Lower lobe of right lung (tissue), 2 donors: ENCODE results near the gene DCLK2. TPM values are rescaled to one million over a fixed set of nuclear protein-coding genes. Genes with fewer than 3 reads are reported as not detected.

Source experiments
- ATAC-seq, 2 donors: fragments of 200-7000 bp; cut with Tn5 transposase; one replicate each; pipeline ENCODE4 v1.9.1; 2020 to 2022; ENCODE audit warnings: mild to moderate bottlenecking in 2 of 2, moderate library complexity in 2 of 2
- DNase-seq: peaks from one replicate; pipeline ENCODE4 v3.0.0-alpha.2; 2020
- H3K27ac ChIP-seq: fragments of 200-600 bp; one replicate; pipeline ENCODE4 v1.8.0; 2022
- H3K27me3 ChIP-seq: fragments of 200-600 bp; one replicate; pipeline ENCODE4 v1.8.0; 2022; ENCODE audit warnings: low read depth
- H3K36me3 ChIP-seq: fragments of 200-600 bp; one replicate; pipeline ENCODE4 v1.8.0; 2022; ENCODE audit warnings: mild to moderate bottlenecking
- H3K4me1 ChIP-seq: fragments of 200-600 bp; one replicate; pipeline ENCODE4 v1.8.0; 2022
- H3K4me3 ChIP-seq: fragments of 200-600 bp; one replicate; pipeline ENCODE4 v1.8.0; 2022; ENCODE audit warnings: mild to moderate bottlenecking
- H3K9me3 ChIP-seq: fragments of 200-600 bp; one replicate; pipeline ENCODE4 v1.8.0; 2022
- intact Hi-C: fragments of 100-400 bp; cut with DNase I; formaldehyde crosslinking; loops from one replicate; pipeline ENCODE4 v1.11.0; 2022
- total RNA-seq: library from RNA; stranded (reverse); fragmentation: NEBNext Ultra II Directional; extraction: Animal tissue kit (Norgen Biotek cat#: 25700); gene quantifications from one replicate; pipeline ENCODE4 v1.2.1, GENCODE V29; 2021
- TF ChIP-seq, protein P1 (sequence below): fragments of 200-600 bp; IDR thresholded peaks from one replicate; pipeline ENCODE4 v1.8.0; 2022; ENCODE audit warnings: antibody characterized with exemption, mild to moderate bottlenecking
- donor health status: DM: no; HTN: yes; CAD: no; lungs with severe emphysema.

The DCLK2 gene
- total RNA-seq, 1 donor from 2014 or later, result 2.9 TPM

DNA sequence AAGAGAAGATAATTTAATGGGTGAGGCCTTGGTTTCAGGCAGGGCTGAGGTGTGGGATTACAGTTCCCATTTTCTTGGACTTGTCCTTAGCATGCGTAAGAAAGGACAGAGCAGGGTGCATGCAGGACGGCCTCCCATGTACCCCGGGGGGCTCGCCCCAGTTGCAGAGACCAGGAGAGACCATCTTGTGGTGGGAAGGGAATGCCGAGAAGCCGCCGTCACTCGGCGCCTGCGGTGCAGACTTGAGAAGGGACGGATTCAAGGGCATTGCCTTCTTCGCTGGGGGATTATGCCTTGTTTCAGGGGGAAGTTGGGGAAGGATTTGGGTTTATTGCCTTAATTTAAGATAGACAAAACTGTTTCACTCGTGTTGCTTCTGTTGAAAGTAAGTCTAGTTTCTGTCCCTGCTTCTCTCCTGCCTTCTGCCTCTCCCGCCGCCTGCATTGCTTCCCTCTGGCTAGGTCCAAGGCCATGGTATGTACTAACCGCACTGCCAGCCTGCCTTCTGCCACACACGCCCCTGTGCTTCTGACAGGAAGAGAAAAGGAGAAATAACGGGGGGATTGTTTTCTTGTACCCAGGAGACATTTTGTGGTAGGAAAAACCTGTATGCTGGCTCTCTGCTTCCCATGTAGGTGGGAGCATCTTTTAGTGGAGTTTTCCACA is 175.9 kb downstream of the DCLK2 start:
- Histone ChIP-seq H3K4me3 (no peak overlapping the region), H3K27ac (no peak overlapping the region), H3K27me3 (no peaks in the 10 kb centered on the region), H3K4me1 (peaks cover 9% of the 10 kb centered on the region), H3K9me3 (no peaks in the 10 kb centered on the region), H3K36me3 (peaks cover 7% of the 10 kb centered on the region)
- ATAC-seq (no peak), DNase-seq (no peak)
- TF ChIP-seq, protein P1, sequence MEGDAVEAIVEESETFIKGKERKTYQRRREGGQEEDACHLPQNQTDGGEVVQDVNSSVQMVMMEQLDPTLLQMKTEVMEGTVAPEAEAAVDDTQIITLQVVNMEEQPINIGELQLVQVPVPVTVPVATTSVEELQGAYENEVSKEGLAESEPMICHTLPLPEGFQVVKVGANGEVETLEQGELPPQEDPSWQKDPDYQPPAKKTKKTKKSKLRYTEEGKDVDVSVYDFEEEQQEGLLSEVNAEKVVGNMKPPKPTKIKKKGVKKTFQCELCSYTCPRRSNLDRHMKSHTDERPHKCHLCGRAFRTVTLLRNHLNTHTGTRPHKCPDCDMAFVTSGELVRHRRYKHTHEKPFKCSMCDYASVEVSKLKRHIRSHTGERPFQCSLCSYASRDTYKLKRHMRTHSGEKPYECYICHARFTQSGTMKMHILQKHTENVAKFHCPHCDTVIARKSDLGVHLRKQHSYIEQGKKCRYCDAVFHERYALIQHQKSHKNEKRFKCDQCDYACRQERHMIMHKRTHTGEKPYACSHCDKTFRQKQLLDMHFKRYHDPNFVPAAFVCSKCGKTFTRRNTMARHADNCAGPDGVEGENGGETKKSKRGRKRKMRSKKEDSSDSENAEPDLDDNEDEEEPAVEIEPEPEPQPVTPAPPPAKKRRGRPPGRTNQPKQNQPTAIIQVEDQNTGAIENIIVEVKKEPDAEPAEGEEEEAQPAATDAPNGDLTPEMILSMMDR, result no peak
- intact Hi-C loops, result no loop called here

DNA sequence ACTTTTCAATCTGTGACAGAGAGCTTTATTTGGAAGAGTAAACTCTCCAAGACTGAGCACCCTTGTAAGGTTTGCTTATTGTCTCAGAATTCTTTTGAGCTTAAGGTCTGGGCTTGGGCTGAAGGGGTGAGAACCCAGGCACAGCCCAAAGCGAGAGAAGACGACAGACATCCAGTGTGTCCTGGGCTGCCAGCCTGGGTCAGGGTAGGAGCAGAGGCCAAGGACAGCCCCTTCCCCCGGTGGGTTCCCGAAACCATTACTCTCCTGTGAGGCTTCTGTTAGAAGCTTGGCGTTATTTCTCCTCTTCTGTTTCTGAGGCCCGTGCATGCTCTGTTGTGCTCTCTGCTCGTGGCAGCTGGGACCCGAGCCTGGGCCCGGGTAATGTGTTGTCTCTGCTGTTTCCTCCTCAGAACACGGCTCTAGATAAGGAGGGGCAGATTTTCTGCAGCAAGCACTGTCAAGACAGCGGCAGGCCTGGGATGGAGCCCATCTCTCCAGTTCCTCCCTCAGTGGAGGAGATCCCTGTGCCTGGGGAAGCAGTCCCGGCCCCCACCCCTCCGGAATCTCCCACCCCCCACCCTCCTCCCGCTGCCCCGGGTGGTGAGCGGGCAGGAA is 177.5 kb downstream of the DCLK2 start:
- no peaks in the 10 kb centered on the region for H3K9me3 ChIP-seq
- no peak overlapping the region for H3K4me3 ChIP-seq
- H3K27ac ChIP-seq, result no peak overlapping the region
- no peak for DNase-seq
- no peaks in the 10 kb centered on the region for H3K36me3 ChIP-seq
- TF ChIP-seq, protein P1, result no peak
- ATAC-seq, result peak in 1 of 2 donors; percentile 9
- no peaks in the 10 kb centered on the region for H3K27me3 ChIP-seq
- peaks cover 9% of the 10 kb centered on the region for H3K4me1 ChIP-seq
- intact Hi-C loops, result no loop called here

DNA sequence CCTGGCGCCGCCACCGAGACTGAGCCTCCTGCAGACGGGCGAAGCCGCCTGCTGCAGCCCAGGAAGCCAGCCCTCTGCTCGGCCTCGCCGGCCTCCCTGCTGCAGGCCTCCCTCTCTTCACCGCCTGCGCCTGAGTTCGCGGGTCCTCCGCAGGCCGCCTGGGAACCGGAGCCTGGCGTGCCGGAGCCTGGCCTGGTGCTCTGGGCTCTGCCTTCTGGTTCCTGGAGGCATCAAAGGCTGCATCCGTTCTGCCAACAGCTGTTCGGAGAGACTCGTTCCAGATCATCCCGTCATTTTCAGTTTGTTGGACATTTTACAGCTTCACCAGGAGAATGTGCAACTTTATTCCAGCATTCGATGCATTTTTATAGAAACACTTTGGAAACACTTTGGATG is 178.0 kb downstream of the DCLK2 start:
- DNase-seq (no peak), ATAC-seq (no peak)
- Histone ChIP-seq H3K4me1 (peaks cover 9% of the 10 kb centered on the region), H3K27ac (no peak overlapping the region), H3K9me3 (no peaks in the 10 kb centered on the region), H3K27me3 (no peaks in the 10 kb centered on the region), H3K36me3 (no peaks in the 10 kb centered on the region), H3K4me3 (no peak overlapping the region)
- intact Hi-C loops, result no loop called here
- TF ChIP-seq, protein P1, result no peak

DNA sequence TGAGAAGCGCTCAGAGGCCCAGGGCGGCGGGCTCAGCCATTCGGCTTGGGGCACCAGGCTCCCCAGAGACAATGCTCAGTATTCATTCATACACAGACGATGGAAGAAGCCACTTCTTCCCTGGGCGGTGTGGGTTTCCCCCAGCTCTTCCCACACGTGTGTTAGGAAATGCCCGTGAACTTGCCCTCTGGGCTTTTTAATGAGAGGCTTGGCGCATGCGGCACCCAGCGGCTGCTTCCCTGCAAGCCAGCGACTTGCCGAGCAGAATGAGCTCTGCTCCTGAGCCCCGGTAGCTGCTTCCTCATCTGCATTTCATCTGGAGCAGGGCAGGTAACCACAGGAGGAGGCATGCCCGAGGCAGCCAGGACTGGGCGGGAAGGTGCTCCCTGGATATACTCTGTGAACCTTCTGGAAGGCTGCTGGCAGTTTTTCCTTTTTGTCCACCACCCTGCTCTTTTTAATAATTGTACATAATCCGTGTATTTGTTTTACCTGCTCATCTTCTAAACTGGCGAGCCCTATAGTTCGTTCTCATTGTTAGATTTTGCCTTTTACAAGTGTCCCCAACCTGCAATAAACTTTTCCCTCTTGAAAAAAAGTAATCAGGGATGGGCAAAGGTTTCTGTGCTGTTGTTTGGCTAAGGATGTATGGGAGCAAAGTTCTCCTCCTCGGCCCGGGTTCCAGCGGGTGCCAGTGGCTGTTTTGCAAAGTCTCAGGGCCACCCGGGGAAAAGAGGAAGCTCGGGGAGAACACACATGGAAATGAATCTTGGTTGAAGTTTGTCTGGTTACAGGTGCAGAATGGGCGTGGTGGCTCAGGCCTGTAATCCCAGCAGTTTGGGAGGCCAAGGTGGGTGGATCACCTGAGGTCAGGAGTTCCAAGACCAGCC is 178.8 kb downstream of the DCLK2 start:
- Histone ChIP-seq H3K27me3 (no peaks in the 10 kb centered on the region), H3K9me3 (no peaks in the 10 kb centered on the region), H3K4me3 (no peak overlapping the region), H3K27ac (no peak overlapping the region), H3K36me3 (no peaks in the 10 kb centered on the region), H3K4me1 (peaks cover 9% of the 10 kb centered on the region)
- ATAC-seq (no peak), DNase-seq (no peak)
- TF ChIP-seq, protein P1, result no peak
- intact Hi-C loops, result no loop called here

GRCh38 chr4:150258569-150258968 is 180.3 kb downstream of the DCLK2 start:
- H3K27me3 ChIP-seq, result no peaks in the 10 kb centered on the region
- no peaks in the 10 kb centered on the region for H3K36me3 ChIP-seq
- intact Hi-C loops, result no loop called here
- no peaks in the 10 kb centered on the region for H3K9me3 ChIP-seq
- ATAC-seq (no peak), DNase-seq (no peak)
- no peak overlapping the region for H3K4me3 ChIP-seq
- H3K4me1 ChIP-seq, result peaks cover 9% of the 10 kb centered on the region
- TF ChIP-seq, protein P1, result no peak
- no peak overlapping the region for H3K27ac ChIP-seq
